ENCODE measurements around the gene NOTCH1.

DNA sequence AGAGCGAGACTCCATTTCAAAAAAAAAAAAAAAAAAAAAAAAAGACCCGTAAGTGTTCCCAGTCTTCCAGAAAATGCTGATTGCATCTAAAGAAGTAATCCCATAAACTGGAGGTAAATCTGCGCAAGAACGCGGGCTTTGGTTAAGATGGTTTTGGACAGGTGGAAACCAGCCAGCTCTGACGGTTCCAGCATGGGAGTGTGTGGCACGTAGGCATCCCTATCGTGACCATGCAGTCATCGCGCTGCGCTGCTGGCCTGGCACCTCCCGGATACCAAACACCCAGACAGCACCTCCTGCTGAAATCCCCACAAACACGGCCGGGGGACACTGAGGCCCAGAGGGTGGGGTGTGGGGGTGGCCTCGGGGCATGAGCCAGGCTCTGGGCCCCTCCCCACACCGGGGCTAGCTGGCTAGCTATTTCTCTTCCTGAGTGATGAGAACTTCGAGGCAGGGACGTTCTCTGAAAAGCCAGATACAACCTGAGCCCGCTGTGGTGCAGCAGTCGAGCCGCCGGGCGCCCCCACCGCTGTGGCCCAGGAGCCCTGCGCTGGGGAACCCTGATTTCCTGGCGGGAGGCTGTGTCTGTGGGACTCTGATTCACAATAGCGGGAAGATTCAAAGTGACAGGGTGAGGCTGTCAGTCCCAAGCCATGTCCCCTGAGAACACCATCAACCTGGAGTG is 32.2 kb upstream of the NOTCH1 start:
- no peak for TF ChIP-seq EP300 (IDR thresholded peaks at IDR 0.05; ENCODE audit: borderline replicate concordance in 1 of 2, low read depth in 2 of 2, low read length in 2 of 2)
- no peak for TF ChIP-seq CBX5 (IDR thresholded peaks at IDR 0.05; ENCODE audit: low read depth, low read length)
- TF ChIP-seq CREB1 (IDR thresholded peaks at IDR 0.05): no peak
- TF ChIP-seq EGR1 (IDR thresholded peaks at IDR 0.05; ENCODE audit: borderline replicate concordance, low read depth, low read length): no peak
- no peak for TF ChIP-seq CTCF (IDR thresholded peaks at IDR 0.05; ENCODE audit: control extremely low read depth in 1 of 3, insufficient read depth in 1 of 3, low read depth in 1 of 3, low read length in 3 of 3)
- no peak for TF ChIP-seq POLR2A (IDR thresholded peaks at IDR 0.05; ENCODE audit: control extremely low read depth in 1 of 2, low read depth in 2 of 2, low read length in 2 of 2)
- no peak for TF ChIP-seq CBX8 (IDR thresholded peaks at IDR 0.05; ENCODE audit: borderline replicate concordance, low read depth, low read length)
- TF ChIP-seq SIN3A (conservative IDR thresholded peaks at IDR 0.05 in 1 of 2, IDR thresholded peaks at IDR 0.05 in 1 of 2; ENCODE audit: low read depth in 1 of 2, low read length in 2 of 2): no peak
- no peak for TF ChIP-seq TAF1 (IDR thresholded peaks at IDR 0.05; ENCODE audit: low read depth, low read length)
- no peak for TF ChIP-seq MAFK (IDR thresholded peaks at IDR 0.05; ENCODE audit: low read depth, low read length)
- no peak for TF ChIP-seq SP1 (IDR thresholded peaks at IDR 0.05; ENCODE audit: low read depth, low read length)
- no peak for TF ChIP-seq GABPA (IDR thresholded peaks at IDR 0.05; ENCODE audit: borderline replicate concordance, insufficient read depth, low read length)
- TF ChIP-seq, protein P1, sequence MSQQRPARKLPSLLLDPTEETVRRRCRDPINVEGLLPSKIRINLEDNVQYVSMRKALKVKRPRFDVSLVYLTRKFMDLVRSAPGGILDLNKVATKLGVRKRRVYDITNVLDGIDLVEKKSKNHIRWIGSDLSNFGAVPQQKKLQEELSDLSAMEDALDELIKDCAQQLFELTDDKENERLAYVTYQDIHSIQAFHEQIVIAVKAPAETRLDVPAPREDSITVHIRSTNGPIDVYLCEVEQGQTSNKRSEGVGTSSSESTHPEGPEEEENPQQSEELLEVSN (IDR thresholded peaks at IDR 0.05): no peak
